ENCODE measurements around the gene UMODL1.

UMODL1 gene

DNA sequence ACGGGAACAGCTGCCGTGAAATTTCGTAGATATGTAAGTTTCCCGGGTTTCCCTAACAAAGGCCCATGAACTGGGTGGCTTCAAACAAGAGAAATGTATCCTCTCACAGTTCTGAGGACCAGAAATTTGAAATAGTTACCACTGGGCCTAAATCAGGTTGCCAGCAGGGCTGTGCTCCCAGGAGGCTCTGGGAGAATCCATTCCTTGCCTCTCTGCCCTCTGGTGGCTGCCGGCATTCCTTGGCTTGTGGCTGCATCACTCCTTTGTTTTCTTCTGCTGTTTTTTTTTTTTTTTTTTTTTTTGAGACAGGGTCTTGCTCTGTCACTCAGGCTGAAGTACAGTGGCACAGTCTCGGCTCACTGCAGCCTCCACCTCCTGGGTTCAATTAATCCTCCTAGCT lies 23.7 kb downstream of the UMODL1 start:
- no peak overlapping the region for H3K27ac ChIP-seq
- TF ChIP-seq, protein P1, sequence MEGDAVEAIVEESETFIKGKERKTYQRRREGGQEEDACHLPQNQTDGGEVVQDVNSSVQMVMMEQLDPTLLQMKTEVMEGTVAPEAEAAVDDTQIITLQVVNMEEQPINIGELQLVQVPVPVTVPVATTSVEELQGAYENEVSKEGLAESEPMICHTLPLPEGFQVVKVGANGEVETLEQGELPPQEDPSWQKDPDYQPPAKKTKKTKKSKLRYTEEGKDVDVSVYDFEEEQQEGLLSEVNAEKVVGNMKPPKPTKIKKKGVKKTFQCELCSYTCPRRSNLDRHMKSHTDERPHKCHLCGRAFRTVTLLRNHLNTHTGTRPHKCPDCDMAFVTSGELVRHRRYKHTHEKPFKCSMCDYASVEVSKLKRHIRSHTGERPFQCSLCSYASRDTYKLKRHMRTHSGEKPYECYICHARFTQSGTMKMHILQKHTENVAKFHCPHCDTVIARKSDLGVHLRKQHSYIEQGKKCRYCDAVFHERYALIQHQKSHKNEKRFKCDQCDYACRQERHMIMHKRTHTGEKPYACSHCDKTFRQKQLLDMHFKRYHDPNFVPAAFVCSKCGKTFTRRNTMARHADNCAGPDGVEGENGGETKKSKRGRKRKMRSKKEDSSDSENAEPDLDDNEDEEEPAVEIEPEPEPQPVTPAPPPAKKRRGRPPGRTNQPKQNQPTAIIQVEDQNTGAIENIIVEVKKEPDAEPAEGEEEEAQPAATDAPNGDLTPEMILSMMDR (conservative IDR thresholded peaks at IDR 0.05) = no peak
- TF ChIP-seq ZFX (IDR thresholded peaks at IDR 0.05) = no peak

DNA sequence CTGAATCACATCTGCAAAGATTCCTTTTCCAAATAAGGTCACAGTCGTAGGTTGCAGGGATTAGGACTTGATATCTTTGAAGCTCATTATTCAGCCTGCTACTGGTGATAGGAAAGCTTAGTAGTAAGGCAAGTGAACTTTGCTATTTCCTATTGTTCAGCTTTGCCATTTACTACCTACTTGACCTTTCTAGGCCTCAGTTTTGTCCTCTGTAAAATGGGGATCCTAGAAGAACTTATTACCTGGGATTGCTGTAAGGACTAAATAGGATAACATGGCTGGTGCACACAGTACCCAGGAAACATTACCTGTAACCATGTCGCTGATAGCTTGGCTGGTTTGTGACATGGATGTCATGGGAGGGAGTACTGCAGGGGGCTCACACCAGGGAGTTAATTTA lies 24.5 kb downstream of the UMODL1 start:
- H3K27ac ChIP-seq = no peak overlapping the region
- TF ChIP-seq, protein P1 (conservative IDR thresholded peaks at IDR 0.05) = no peak
- TF ChIP-seq ZFX (IDR thresholded peaks at IDR 0.05) = no peak

DNA sequence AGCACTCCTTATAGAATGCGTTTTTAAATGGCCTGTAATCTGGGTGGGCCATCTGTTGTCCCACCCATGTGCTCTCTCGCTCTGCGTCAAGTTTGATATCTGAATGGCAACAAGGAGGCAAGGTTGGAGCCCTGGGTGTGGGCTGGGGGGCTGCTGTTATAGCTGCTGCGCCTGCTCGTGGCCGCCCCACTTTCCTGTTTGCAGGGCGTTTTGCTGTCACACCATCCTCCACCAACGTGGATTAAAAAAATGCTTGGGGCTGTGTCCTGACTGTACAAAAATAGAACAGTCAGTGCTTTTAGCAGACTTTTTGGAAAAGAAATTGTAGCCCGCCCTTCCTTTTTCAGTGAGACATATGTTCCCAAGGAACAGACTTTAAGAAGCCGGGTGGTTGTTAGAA lies 25.4 kb downstream of the UMODL1 start:
- no peak overlapping the region for H3K27ac ChIP-seq
- no peak for TF ChIP-seq ZFX (IDR thresholded peaks at IDR 0.05)
- TF ChIP-seq, protein P1 (conservative IDR thresholded peaks at IDR 0.05) = no peak

DNA sequence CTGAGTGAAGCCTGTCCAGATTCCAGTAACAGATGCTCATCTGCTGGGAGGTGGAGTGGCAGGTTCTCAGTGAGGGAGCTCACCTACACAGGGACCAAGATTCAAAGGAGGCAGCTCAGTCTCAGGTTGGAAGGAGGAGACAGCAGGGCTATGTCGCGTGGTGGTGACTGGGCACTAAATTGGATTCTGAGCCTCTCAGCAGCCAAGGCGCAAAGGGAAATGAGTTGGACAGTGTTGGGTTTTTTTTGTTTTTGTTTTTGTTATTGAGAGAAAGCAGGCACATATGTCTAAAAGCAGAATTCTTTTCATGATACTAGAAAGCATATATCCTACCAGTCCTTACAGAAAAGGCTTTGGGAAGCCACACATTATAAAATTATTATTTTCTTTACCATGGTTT lies 26.2 kb downstream of the UMODL1 start:
- H3K27ac ChIP-seq = no peak overlapping the region
- TF ChIP-seq, protein P1 (conservative IDR thresholded peaks at IDR 0.05) = no peak
- TF ChIP-seq ZFX (IDR thresholded peaks at IDR 0.05) = no peak

DNA sequence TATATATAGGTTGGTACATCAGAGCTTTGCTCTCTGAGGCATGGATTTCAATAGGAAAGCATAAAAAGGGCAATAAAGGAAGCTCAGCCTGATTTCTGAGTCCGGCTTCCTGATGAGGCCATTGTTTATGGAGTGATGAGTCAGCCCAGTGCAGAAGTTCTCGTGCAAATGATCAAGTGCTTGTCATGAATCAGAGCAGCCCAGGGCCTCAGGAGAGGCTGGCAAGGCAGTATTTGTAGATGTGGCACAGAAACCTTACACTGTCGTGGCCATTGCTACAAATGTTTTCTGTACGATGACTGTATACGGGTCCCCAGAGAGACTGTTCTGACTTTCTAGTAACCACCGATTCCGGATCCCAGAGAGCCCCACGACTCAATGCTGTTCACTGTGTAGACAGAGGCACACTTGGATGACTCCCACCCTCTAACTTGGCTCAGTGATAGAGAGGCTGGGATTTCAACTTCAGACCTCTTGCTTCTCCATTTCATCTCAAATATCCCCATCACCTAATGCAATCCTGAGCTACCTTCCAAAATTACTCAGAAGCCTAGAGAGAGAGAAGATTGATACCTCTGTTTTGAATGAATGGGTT lies 26.8 kb downstream of the UMODL1 start:
- no peak overlapping the region for H3K27ac ChIP-seq
- TF ChIP-seq, protein P1 (conservative IDR thresholded peaks at IDR 0.05) = no peak
- TF ChIP-seq ZFX (IDR thresholded peaks at IDR 0.05) = no peak

DNA sequence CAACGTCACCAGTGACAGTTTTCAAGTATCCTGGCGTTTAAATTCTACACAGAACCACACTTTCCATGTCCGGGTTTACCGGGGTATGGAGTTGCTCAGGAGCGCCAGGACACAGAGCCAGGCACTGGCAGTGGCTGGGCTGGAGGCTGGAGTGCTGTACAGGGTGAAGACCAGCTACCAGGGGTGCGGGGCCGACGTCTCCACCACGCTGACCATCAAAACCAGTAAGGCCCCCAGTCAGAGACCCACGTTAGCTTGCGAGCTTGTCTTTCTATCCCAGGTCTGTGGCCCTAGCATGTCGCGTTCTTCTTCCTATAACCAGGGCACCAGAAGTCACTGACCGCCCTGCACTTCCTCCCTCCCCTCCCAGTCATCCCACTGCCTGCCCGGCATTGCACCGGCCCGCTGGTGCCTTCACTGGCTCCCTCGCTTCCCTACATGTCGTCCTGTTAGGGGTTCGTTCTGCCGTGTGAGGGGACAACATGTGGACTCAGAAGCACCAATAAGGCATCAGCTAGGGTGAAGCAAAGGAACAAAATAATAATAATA lies 27.9 kb downstream of the UMODL1 start:
- TF ChIP-seq, protein P1 (conservative IDR thresholded peaks at IDR 0.05) = no peak
- TF ChIP-seq ZFX (IDR thresholded peaks at IDR 0.05) = no peak
- H3K27ac ChIP-seq = no peak overlapping the region

DNA sequence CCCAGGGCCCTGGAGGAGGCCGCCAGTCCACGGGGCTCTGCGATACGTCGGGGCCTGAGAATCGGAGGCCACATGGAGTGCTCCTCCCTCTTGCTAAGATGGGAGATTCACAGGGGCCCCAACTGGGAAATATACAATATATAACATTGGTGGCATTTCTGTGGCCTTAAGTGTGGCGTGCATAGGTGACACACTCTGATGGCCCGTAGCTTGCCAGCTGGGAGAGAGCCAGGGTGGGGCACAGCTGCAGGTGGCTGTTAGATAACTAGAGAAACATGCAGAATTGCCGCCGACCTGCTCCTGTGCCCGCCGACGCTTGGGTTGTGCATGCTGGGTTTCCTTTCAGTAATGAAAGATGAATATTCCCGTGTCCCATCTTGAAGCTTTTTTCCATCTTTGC lies 30.1 kb downstream of the UMODL1 start:
- H3K27ac ChIP-seq = no peak overlapping the region
- TF ChIP-seq, protein P1 (conservative IDR thresholded peaks at IDR 0.05) = no peak
- TF ChIP-seq ZFX (IDR thresholded peaks at IDR 0.05) = no peak
